HFF-Myc (cell line): Measurements from ENCODE around the gene GNG12.
A peak's percentile ranks its signal among the peaks of the same experiment; 100 is the strongest.

Experiments used
- DNase-seq: peaks from one replicate; pipeline ENCODE4 v3.0.0-alpha.2; 2011; ENCODE audit warnings: low read depth; ENCODE audit errors: extremely low read depth
- H3K4me3 ChIP-seq: replicated peaks from 2 replicates; pipeline ENCODE4 v1.5.1; 2011; ENCODE audit warnings: low read depth, mild to moderate bottlenecking, control low read depth, low read length
- TF ChIP-seq, protein P1 (sequence below): IDR thresholded peaks from 2 replicates; pipeline ENCODE4 v1.5.1; 2012; ENCODE audit warnings: mild to moderate bottlenecking, low read depth, low read length, control low read depth; ENCODE audit errors: missing control alignments

The GNG12 gene

GRCh38 chr1:67835663-67836452 lies 2.6 kb upstream of the GNG12 start:
- H3K4me3 ChIP-seq, result no peak overlapping the region
- DNase-seq, result no peak
- TF ChIP-seq, protein P1, sequence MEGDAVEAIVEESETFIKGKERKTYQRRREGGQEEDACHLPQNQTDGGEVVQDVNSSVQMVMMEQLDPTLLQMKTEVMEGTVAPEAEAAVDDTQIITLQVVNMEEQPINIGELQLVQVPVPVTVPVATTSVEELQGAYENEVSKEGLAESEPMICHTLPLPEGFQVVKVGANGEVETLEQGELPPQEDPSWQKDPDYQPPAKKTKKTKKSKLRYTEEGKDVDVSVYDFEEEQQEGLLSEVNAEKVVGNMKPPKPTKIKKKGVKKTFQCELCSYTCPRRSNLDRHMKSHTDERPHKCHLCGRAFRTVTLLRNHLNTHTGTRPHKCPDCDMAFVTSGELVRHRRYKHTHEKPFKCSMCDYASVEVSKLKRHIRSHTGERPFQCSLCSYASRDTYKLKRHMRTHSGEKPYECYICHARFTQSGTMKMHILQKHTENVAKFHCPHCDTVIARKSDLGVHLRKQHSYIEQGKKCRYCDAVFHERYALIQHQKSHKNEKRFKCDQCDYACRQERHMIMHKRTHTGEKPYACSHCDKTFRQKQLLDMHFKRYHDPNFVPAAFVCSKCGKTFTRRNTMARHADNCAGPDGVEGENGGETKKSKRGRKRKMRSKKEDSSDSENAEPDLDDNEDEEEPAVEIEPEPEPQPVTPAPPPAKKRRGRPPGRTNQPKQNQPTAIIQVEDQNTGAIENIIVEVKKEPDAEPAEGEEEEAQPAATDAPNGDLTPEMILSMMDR, result no peak

DNA sequence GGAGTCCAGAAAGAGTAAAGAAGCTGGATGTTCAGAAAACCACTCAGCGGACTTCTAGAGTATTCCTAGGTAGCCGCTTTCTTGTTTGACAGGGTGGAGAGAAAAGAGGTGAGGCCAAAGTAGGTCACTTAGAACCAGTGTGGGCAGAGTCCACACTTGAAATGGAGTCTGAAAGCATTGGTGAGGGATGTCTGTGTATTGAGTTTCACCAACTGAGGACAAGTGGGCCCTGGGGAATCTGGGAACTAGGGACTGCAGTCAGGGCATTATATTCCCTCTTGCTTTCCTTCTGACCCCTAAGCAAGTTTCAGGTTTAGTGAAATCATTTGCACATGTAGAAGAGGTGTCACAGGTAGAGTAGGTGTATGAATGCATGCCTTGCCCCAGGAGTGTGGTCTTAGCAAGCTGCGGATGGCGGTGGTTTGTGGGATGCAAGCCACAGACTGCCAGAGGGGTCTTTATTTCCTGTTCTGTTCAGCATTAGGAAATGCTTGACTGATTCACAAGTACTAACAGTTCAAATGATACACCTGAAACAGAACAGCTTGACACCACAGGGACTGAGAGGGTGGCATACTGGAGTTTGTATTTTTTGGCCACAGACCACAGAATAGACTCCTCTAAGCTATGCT lies 1.1 kb upstream of the GNG12 start:
- no peak overlapping the region for H3K4me3 ChIP-seq
- TF ChIP-seq, protein P1, result no peak
- no peak for DNase-seq

GRCh38 chr1:67833602-67833940 lies 304 bp upstream of the GNG12 start:
- peak overlapping the region; percentile 83 for H3K4me3 ChIP-seq
- TF ChIP-seq, protein P1, result no peak
- no peak for DNase-seq

- peak; percentile 67 for DNase-seq
- TF ChIP-seq, protein P1, result no peak
- peak overlapping the region; percentile 83 for H3K4me3 ChIP-seq
Observed at GRCh38 chr1:67831850-67832513, 1.3 kb downstream of the GNG12 start.

DNA sequence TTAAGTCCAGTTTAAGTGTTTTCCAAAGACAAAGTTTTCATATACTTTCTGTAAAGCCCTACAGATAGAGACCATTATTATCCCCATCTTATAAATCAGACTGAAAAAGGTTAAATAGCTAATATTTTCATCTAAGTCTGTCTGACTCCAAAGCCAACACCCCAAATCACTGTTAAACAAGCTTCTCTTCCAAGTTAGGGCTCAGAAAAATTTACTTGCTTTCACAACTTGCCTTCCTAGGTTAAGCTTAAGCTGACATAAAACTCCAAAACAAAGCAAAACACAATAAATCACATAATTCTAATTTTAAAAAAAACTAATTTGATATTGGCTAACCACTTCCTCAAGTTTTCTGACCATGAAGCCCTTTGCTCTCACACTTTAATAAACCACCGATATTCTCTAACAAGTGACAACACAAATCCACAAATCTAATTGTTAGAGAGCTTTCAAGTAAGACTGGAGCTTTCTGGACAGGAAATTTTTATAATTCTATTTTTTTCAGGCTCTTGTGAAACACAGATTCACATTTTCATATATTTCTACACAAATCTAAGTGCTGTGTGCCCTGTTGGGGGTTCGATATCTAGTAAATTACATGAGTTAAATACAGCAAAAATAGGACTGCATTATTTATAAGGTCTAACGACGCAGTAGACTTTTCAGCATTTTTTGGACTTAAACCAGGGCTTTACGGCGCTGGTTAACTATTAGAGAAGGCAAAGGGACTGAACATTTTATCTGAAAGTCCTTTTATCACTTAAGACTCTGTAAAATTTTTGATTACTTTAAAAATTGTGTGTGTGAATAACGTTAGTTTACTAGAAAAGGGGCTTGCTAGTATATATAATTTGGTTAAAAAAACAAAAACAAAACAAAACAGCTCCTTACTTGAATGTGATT lies 2.1 kb downstream of the GNG12 start:
- DNase-seq, result no peak
- TF ChIP-seq, protein P1, result no peak
- peak overlapping the region; percentile 83 for H3K4me3 ChIP-seq

- TF ChIP-seq, protein P1, result no peak
- peak overlapping the region; percentile 83; the same call in 1 of the 2 replicates for H3K4me3 ChIP-seq
Observed at GRCh38 chr1:67830226-67830625, 3.0 kb downstream of the GNG12 start.

More at GRCh38 chr1:67830226-67830625, 3.0 kb downstream of the GNG12 start:
- DNase-seq, result no peak
